Neural progenitor cell (in vitro differentiated cells): ENCODE results near the gene PLPP3.

Source experiments
- EZH2 ChIP-seq: fragments of 200-600 bp; sonication (generic); IDR thresholded peaks from 2 replicates; pipeline ENCODE4 v1.6.1; 2017; ENCODE audit warnings: antibody characterized with exemption, mild to moderate bottlenecking, moderate library complexity
- TF ChIP-seq, protein P1 (sequence below): fragments of 200-600 bp; sonication (generic); IDR thresholded peaks from 2 replicates; pipeline ENCODE4 v1.5.1; 2017; ENCODE audit warnings: antibody characterized with exemption, mild to moderate bottlenecking

DNA sequence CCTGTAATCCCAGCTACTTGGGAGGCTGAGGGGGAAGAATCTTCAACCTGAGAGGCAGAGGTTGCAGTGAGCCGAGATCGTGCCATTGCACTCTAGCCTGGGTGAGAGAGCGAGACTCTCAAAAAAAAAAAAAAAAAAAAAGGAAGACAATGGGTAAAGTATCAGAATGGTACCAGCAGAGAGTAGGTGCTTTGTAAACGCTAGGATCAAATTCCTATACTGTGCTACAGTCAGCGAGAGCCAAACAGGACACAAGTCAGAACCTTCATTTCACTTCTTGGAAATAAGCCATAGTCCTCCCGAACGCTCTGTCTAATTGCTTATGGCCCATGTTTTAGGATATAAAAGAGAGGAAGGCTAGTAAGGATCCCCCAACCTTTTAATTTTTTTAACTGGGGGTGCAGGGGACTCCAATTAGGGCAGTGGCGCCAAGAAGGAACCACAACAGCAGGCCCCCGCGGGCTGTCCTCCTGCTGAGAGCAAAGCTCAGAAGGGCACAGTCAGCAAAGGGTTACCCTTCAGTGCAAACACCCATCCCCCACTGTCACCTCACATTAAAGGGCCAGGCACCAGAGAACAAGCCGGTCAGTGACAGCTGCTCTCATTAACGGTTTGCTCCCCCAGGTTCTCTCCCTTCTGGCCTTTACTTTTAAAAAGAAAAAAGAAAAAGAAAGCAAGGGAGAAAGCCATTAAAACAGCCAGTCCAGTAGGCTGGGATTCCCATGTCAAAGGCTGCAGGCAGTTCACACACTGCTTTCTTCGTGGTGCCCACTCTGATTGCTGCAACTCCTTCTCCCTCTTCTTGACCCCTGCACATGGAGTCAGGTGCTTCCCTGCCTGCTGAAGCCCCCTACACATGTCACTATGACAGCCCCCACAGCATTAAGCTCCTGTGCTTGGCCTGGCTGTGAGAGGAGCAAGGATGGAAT, 69.4 kb downstream of the PLPP3 start:
- TF ChIP-seq, protein P1, sequence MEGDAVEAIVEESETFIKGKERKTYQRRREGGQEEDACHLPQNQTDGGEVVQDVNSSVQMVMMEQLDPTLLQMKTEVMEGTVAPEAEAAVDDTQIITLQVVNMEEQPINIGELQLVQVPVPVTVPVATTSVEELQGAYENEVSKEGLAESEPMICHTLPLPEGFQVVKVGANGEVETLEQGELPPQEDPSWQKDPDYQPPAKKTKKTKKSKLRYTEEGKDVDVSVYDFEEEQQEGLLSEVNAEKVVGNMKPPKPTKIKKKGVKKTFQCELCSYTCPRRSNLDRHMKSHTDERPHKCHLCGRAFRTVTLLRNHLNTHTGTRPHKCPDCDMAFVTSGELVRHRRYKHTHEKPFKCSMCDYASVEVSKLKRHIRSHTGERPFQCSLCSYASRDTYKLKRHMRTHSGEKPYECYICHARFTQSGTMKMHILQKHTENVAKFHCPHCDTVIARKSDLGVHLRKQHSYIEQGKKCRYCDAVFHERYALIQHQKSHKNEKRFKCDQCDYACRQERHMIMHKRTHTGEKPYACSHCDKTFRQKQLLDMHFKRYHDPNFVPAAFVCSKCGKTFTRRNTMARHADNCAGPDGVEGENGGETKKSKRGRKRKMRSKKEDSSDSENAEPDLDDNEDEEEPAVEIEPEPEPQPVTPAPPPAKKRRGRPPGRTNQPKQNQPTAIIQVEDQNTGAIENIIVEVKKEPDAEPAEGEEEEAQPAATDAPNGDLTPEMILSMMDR, result no peak
- TF ChIP-seq EZH2, result no peak
